Ishikawa (cell line): ENCODE results near the gene FOXP1.

ENCODE experiments used
- CEBPB ChIP-seq: IDR thresholded peaks from 2 replicates; pipeline ENCODE4 v1.6.1; 2012
- CREB1 ChIP-seq: IDR thresholded peaks from 2 replicates; pipeline ENCODE4 v1.6.1; 2012; ENCODE audit warnings: low read depth
- EGR1 ChIP-seq: IDR thresholded peaks from 2 replicates; pipeline ENCODE4 v1.6.1; 2012
- EP300 ChIP-seq: IDR thresholded peaks from 2 replicates; pipeline ENCODE4 v1.6.1; 2012; ENCODE audit warnings: borderline replicate concordance
- FOXM1 ChIP-seq: IDR thresholded peaks from 2 replicates; pipeline ENCODE4 v1.6.1; 2012; ENCODE audit warnings: low read depth, borderline replicate concordance
- NFIC ChIP-seq: IDR thresholded peaks from 2 replicates; pipeline ENCODE4 v1.6.1; 2012
- RAD21 ChIP-seq: IDR thresholded peaks from 2 replicates; pipeline ENCODE4 v1.6.1; 2012; ENCODE audit warnings: low read depth
- TAF1 ChIP-seq: IDR thresholded peaks from 2 replicates; pipeline ENCODE4 v1.6.1; 2012; ENCODE audit warnings: low read depth, mild to moderate bottlenecking
- TCF12 ChIP-seq: IDR thresholded peaks from 2 replicates; pipeline ENCODE4 v1.6.1; 2012; ENCODE audit warnings: low read depth
- TEAD4 ChIP-seq: IDR thresholded peaks from 2 replicates; pipeline ENCODE4 v1.6.1; 2012
- YY1 ChIP-seq: IDR thresholded peaks from 2 replicates; pipeline ENCODE4 v1.6.1; 2012; ENCODE audit warnings: low read depth
- ZBTB7A ChIP-seq: IDR thresholded peaks from 2 replicates; pipeline ENCODE4 v1.6.1; 2012; ENCODE audit warnings: low read depth
- TF ChIP-seq, protein P1 (sequence below): IDR thresholded peaks from 2 replicates; pipeline ENCODE4 v1.6.1; 2012
- TF ChIP-seq, protein P2 (sequence below): IDR thresholded peaks from 2 replicates; pipeline ENCODE4 v1.6.1; 2012
- TF ChIP-seq, protein P3 (sequence below): IDR thresholded peaks from 2 replicates; pipeline ENCODE4 v1.6.1; 2012; ENCODE audit warnings: low read depth, mild to moderate bottlenecking

The FOXP1 gene

DNA sequence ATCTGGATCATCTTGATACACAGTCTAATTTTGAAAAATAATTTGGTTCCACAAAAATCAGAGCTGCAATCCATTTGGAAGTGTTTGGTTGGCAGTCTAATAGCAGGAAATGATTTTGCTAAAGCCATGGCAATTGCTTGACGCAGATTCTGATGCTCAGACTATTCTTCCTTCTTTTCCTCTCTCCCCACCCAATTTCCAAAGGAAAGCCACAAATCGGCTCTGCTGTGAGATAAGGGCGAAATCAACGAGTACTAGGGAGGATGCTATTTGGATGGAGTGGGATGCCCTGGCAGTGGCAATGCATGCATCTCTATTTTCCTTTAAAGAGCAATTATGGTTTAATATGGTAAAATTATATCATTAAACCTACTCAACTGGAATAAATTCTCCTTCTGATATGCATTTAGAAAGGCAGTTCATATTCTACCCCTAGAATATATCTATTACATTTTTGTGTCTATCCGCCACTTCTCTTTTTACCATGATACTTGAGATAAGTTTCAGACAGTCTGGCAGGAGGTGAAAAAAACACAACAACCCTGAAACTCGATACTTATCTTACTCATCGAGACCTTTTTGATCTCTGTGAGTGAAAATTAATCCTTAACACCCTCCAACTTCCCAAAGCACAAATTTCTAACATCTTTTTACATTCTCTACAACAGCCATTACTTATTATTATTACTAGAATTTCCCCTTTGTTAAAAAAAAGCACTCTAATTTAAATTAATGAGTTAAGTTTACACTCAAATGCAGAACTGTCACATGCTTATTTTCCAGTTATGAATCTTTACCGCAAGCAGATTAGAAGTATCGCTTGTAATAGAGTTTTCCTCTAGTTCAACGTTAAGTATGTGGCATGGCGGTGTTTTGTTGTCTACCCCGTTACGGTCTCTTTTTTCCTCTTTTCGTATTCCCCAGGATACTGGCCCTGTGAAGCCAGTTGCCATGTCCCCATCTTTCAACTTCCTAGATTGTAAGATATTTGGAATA is 433.3 kb downstream of the FOXP1 start:
- no peak for TF ChIP-seq TEAD4

DNA sequence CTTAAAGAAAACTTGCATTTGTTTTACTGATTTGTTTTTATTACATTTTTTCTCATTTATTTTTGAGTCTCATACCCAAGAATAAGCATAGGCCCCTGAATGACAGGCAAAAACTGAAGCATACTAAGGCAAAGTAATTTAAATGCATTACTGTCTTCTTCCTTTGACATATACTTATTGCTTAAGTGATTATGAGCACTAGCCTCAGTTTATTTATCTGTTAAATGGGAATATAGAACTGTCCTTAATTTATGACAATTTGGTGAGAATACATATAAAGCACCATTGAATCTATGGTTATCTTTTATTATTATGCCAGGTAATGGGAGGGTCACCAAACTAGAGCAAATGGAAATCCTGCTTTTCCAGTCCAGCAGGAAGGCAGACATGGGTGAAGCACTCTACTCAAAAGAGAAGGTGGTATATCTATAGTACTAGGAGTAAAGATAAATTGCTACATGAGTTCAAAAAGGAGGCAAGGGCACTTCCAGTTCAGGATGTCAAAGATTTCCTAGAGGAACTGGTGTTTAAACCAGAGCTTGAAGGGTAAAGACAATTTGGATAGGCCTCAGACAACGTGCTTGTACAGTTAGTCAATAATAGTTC is 435.0 kb downstream of the FOXP1 start:
- TF ChIP-seq, protein P1, sequence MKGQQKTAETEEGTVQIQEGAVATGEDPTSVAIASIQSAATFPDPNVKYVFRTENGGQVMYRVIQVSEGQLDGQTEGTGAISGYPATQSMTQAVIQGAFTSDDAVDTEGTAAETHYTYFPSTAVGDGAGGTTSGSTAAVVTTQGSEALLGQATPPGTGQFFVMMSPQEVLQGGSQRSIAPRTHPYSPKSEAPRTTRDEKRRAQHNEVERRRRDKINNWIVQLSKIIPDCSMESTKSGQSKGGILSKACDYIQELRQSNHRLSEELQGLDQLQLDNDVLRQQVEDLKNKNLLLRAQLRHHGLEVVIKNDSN: no peak
- TF ChIP-seq TAF1: no peak
- no peak for TF ChIP-seq EP300
- no peak for TF ChIP-seq YY1
- TF ChIP-seq CEBPB: no peak
- no peak for TF ChIP-seq EGR1
- TF ChIP-seq ZBTB7A: no peak
- TF ChIP-seq FOXM1: no peak

DNA sequence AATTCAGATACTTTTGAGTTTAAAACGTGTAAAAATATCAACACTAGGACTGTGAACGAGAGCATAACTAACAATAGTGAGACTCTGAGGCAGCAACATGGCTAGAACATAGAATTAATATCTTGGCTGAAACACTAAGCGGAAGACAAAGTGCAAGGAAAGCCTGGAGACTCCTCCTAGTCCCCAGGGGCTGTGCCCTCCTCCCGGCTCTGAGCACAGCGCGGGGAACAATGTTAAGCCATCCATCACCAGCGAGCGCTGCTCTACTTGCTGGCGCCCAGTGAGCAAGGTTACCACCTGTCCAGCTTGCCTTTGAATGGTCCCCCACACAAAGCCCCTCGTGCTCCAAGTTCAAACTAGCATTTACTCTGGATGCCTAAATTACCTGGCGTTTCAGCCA is 436.9 kb downstream of the FOXP1 start:
- TF ChIP-seq FOXM1 (no peak), CREB1 (no peak), RAD21 (no peak), EGR1 (no peak), NFIC (no peak), EP300 (no peak), YY1 (no peak), CEBPB (no peak), TAF1 (no peak), TEAD4 (no peak), ZBTB7A (no peak), TCF12 (no peak)
- TF ChIP-seq, protein P2, sequence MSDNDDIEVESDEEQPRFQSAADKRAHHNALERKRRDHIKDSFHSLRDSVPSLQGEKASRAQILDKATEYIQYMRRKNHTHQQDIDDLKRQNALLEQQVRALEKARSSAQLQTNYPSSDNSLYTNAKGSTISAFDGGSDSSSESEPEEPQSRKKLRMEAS: no peak
- TF ChIP-seq, protein P1: no peak
- TF ChIP-seq, protein P3, sequence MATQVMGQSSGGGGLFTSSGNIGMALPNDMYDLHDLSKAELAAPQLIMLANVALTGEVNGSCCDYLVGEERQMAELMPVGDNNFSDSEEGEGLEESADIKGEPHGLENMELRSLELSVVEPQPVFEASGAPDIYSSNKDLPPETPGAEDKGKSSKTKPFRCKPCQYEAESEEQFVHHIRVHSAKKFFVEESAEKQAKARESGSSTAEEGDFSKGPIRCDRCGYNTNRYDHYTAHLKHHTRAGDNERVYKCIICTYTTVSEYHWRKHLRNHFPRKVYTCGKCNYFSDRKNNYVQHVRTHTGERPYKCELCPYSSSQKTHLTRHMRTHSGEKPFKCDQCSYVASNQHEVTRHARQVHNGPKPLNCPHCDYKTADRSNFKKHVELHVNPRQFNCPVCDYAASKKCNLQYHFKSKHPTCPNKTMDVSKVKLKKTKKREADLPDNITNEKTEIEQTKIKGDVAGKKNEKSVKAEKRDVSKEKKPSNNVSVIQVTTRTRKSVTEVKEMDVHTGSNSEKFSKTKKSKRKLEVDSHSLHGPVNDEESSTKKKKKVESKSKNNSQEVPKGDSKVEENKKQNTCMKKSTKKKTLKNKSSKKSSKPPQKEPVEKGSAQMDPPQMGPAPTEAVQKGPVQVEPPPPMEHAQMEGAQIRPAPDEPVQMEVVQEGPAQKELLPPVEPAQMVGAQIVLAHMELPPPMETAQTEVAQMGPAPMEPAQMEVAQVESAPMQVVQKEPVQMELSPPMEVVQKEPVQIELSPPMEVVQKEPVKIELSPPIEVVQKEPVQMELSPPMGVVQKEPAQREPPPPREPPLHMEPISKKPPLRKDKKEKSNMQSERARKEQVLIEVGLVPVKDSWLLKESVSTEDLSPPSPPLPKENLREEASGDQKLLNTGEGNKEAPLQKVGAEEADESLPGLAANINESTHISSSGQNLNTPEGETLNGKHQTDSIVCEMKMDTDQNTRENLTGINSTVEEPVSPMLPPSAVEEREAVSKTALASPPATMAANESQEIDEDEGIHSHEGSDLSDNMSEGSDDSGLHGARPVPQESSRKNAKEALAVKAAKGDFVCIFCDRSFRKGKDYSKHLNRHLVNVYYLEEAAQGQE: no peak

DNA sequence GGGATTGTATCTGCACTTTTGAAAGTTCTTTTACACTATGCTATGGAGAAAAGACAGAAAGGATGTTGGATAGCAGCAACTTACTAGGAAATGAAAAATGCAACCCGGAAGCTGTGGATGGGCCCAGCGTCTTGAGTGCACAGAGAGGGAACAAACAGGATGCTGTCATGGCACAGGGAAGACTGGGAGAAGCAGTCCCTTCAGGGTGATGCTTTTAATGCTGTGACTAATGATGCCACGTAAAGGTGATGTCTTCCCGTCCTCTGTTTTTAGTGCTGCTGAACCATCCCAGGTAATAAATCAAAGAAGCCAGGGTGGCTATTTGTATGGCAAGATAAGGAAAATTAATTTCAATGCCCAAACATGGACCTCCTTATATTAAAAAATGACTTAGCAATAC is 437.6 kb downstream of the FOXP1 start:
- TF ChIP-seq TEAD4 (no peak), TAF1 (no peak), YY1 (no peak), NFIC (no peak), RAD21 (no peak), FOXM1 (no peak)

DNA sequence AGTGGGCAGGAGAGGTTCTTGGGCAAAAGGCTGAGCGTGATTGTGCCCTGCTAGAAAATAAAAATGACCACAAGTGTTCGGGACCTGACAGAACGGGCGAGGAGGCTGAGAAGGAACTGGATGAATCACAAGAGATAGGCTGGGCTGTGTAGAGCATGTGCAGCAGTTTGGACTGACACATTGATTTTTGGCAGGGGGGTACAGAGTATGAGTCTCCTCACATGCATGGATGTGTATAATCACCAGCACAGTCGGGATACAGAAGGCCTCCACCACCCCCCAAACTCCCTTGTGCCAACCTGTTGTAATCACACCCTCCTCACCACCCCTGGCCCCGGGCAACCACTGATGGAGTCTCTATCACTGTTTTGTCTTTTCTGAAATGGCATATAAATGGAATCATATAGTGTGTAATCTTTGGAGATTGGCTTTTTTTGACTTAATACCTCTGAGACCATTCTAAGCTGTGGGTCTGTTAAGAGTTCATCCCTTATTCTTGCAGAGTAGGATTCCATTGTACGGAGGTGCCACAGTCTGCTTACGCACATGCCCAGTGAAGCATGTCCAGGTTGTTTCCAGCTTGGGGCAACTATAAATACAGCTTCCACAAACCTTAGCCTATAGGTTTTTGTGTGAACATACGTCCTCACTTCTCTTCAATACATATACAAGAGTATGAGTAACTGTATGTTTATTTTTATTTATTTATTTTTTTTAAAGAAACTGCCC is 438.8 kb downstream of the FOXP1 start:
- no peak for TF ChIP-seq CREB1
- TF ChIP-seq YY1: no peak
- no peak for TF ChIP-seq EP300
- no peak for TF ChIP-seq TCF12
- no peak for TF ChIP-seq ZBTB7A
- TF ChIP-seq CEBPB: no peak
- no peak for TF ChIP-seq TAF1
- TF ChIP-seq, protein P3: no peak
- no peak for TF ChIP-seq NFIC
- TF ChIP-seq FOXM1: no peak
- TF ChIP-seq, protein P2: no peak
- no peak for TF ChIP-seq TEAD4
- TF ChIP-seq RAD21: no peak
- TF ChIP-seq, protein P1: no peak
- no peak for TF ChIP-seq EGR1
